Esophagus mucosa (tissue), 1 donor: ENCODE measurements around the gene C10orf95. TPM values are rescaled to one million over a fixed set of nuclear protein-coding genes. Genes with fewer than 3 reads are reported as not detected.

ENCODE experiments used
- ATAC-seq: fragments of 200-7000 bp; cut with Tn5 transposase; one replicate; pipeline ENCODE4 v1.9.1; 2020
- total RNA-seq: library from RNA; stranded (reverse); gene quantifications from one replicate; pipeline ENCODE4 v1.2.4, GENCODE V29; 2023
- donor health status: DM: yes; HTN: yes; CAD: no.

C10orf95 gene
- total RNA-seq, 1 donor from 2014 or later, result 1.6 TPM

GRCh38 chr10:102433619-102434046 is 17.7 kb downstream of the C10orf95 start:
- no peak for ATAC-seq

GRCh38 chr10:102432162-102432950 is 19.0 kb downstream of the C10orf95 start, which contains the start of gene CUEDC2:
CUEDC2 (minus strand) TSS chr10:102432574; CDS start chr10:102425188, 7,386 bp downstream.
- ATAC-seq, result peak; percentile 95

GRCh38 chr10:102431452-102432124 is 19.8 kb downstream of the C10orf95 start:
- peak; percentile 13 for ATAC-seq

- no peak for ATAC-seq
These were observed 21.9 kb downstream of the C10orf95 start for GRCh38 chr10:102429468-102429867.

GRCh38 chr10:102426803-102427287 is 24.5 kb downstream of the C10orf95 start:
- ATAC-seq, result no peak

GRCh38 chr10:102425444-102425843 is 25.9 kb downstream of the C10orf95 start:
- ATAC-seq, result no peak

GRCh38 chr10:102424916-102425315 is 26.4 kb downstream of the C10orf95 start:
- no peak for ATAC-seq

GRCh38 chr10:102424145-102424544 is 27.2 kb downstream of the C10orf95 start:
- ATAC-seq, result no peak

- no peak for ATAC-seq
These were observed 27.9 kb downstream of the C10orf95 start for GRCh38 chr10:102423372-102423968.

- ATAC-seq, result peak; percentile 63
These were observed 28.7 kb downstream of the C10orf95 start for GRCh38 chr10:102422545-102423129.

GRCh38 chr10:102421757-102422512 is 29.4 kb downstream of the C10orf95 start:
- ATAC-seq, result peak; percentile 47

GRCh38 chr10:102421507-102421756 is 29.9 kb downstream of the C10orf95 start:
- ATAC-seq, result peak; percentile 0

- peak; percentile 80 for ATAC-seq
These were observed 30.4 kb downstream of the C10orf95 start, which contains the start of gene FBXL15 for GRCh38 chr10:102420714-102421506. FBXL15 (plus strand) TSS chr10:102420836; CDS start chr10:102421130, 294 bp downstream.

- ATAC-seq, result no peak
These were observed 31.1 kb downstream of the C10orf95 start for GRCh38 chr10:102420181-102420713.

- no peak for ATAC-seq
These were observed 31.8 kb downstream of the C10orf95 start for GRCh38 chr10:102419269-102420180.

- no peak for ATAC-seq
These were observed 32.6 kb downstream of the C10orf95 start, which contains the start of gene PSD for GRCh38 chr10:102418622-102419268. PSD (minus strand) TSS chr10:102418785; CDS start chr10:102417038, 1,747 bp downstream.

GRCh38 chr10:102416695-102417094 is 34.6 kb downstream of the C10orf95 start:
- no peak for ATAC-seq

- no peak for ATAC-seq
These were observed 35.1 kb downstream of the C10orf95 start for GRCh38 chr10:102416283-102416682.

GRCh38 chr10:102414749-102415148 is 36.6 kb downstream of the C10orf95 start:
- ATAC-seq, result no peak
